Tibial nerve (tissue), 4 donors: Measurements from ENCODE around the gene FA2H. TPM values are rescaled to one million over a fixed set of nuclear protein-coding genes. Genes with fewer than 3 reads are reported as not detected.

ENCODE experiments used
- DNase-seq, 2 donors: peaks; one replicate each; pipeline ENCODE4 v3.0.0-alpha.2; 2019; ENCODE audit warnings: low spot score in 2 of 2
- H3K27ac ChIP-seq, 4 donors: fragments of 200-600 bp; sonication (generic) in 3 of 4; one replicate each; pipeline ENCODE4 v1.5.1; 2017 to 2019; ENCODE audit warnings: mild to moderate bottlenecking in 1 of 4
- H3K27me3 ChIP-seq, 2 donors: fragments of 200-600 bp; sonication (generic) in 1 of 2; one replicate each; pipeline versions ENCODE4 v1.5.1 to v1.6.0; 2017 to 2019
- H3K36me3 ChIP-seq, 3 donors: fragments of 200-600 bp; sonication (generic); one replicate each; pipeline ENCODE4 v1.5.1; 2018 to 2019
- H3K4me1 ChIP-seq, 4 donors: fragments of 200-600 bp; sonication (generic) in 3 of 4; one replicate each; pipeline ENCODE4 v1.5.1; 2017 to 2019
- H3K4me3 ChIP-seq, 4 donors: fragments of 200-600 bp; sonication (generic) in 3 of 4; one replicate each; pipeline ENCODE4 v1.5.1; 2017 to 2019; ENCODE audit warnings: mild to moderate bottlenecking in 1 of 4, moderate library complexity in 1 of 4
- H3K9me3 ChIP-seq, 4 donors: fragments of 200-600 bp; sonication (generic) in 3 of 4; one replicate each; pipeline ENCODE4 v1.5.1; 2017 to 2019
- CTCF ChIP-seq, 5 experiments: fragments of 200-600 bp in 3 of 5; fragments of 450-650 bp in 2 of 5; sonication (generic) in 3 of 5; IDR thresholded peaks; one replicate each; pipeline ENCODE4 v1.5.1; 2016 to 2019; ENCODE audit warnings: antibody characterized with exemption in 5 of 5, mild to moderate bottlenecking in 3 of 5, moderate library complexity in 2 of 5
- EP300 ChIP-seq, 2 donors: sonication (generic); formaldehyde crosslinking; IDR thresholded peaks; one replicate each; pipeline ENCODE4 v1.6.1; 2017; ENCODE audit warnings: antibody characterized with exemption in 2 of 2, mild to moderate bottlenecking in 1 of 2
- POLR2A ChIP-seq, 2 donors: fragments of 450-650 bp; IDR thresholded peaks; one replicate each; pipeline ENCODE4 v1.6.1; 2017; ENCODE audit warnings: antibody characterized with exemption in 2 of 2, mild to moderate bottlenecking in 2 of 2, moderate library complexity in 2 of 2
- WGBS, 2 donors: methylation state at CpG; one replicate each; pipeline ENCODE4 v1.1.5; 2018; 5-methylcytosine and 5-hydroxymethylcytosine counted together
- total RNA-seq, 4 donors: library from RNA; depleted of rRNA; stranded (reverse); fragments of >200 nt; gene quantifications; one replicate each; pipeline ENCODE4 v1.1.0, GENCODE V29; 2016

Gene FA2H
- total RNA-seq, 4 donors from 2014 or later, result 11.9 to 31.6 (median 21.6) TPM

DNA sequence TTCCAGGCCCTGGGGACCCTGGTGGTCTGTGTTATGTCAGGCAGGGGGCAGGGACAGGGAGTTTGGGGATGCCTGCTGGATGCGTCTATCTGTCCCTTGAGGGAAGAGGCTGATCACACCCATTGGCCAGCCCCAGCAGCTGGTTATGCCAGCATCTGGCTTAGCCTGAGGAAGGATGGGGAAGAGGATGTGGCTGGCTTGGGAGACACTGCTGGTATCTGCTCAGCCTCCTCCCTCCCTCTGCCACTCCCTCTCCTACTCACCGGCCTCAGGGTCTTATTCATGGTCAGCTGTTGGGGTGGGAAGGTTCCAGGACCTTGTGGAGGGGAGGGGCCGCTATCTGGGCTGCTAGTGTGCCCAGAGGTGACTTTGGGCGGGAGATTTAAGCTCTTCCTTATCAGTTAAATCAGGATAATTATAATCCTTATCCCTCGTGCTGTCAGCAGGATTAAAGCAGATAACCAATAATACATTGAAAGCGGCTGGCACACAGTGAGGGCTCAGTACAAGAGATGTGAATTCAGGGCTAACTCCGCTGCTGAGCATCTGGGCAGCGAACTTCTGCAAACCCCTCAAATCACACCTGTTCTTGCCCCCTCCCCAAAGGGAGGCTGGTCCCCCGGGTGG lies 38.0 kb downstream of the FA2H start:
- no peaks in the 10 kb centered on the region for H3K9me3 ChIP-seq
- H3K4me1 ChIP-seq, result peaks cover 0 to 55% (median 5%) of the 10 kb centered on the region in 4 donors
- H3K36me3 ChIP-seq, result no peaks in the 10 kb centered on the region
- H3K27me3 ChIP-seq, result no peaks in the 10 kb centered on the region
- 72 to 78% methylated on average over 9 of the region's 9 CpGs for WGBS, 2 donors
- TF ChIP-seq POLR2A (IDR thresholded peaks at IDR 0.05) (no peak), EP300 (IDR thresholded peaks at IDR 0.05) (no peak), CTCF (IDR thresholded peaks at IDR 0.05) (no peak)
- no peak overlapping the region for H3K4me3 ChIP-seq
- no peak for DNase-seq
- peak overlapping the region in 3 of 4 donors; percentile 10 to 93 (median 53) for H3K27ac ChIP-seq

DNA sequence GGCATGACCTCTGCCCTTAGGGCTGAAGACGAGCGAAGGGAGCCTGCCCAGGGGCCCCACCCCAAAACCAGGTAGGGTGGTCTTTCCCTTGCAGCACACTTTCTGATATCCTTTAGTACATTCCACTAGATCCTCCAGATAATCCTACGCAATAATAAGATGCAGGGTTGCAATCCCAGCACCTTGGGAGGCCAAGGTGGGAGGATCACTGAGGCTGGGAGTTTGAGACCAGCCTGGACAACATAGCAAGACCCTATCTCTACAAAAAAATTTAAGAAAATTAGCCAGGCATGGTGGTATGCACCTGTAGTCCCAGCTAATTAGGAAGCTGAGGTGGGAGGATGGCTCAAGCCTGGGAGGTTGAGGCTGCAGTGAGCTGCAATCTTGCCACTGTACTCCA lies 39.1 kb downstream of the FA2H start:
- Histone ChIP-seq H3K4me1 (peaks cover 0 to 44% (median 2%) of the 10 kb centered on the region in 4 donors), H3K36me3 (no peaks in the 10 kb centered on the region), H3K9me3 (no peaks in the 10 kb centered on the region), H3K27ac (peak overlapping the region in 3 of 4 donors; percentile 53 to 93 (median 58)), H3K4me3 (no peak overlapping the region), H3K27me3 (no peaks in the 10 kb centered on the region)
- TF ChIP-seq POLR2A (IDR thresholded peaks at IDR 0.05), result no peak
- TF ChIP-seq EP300 (IDR thresholded peaks at IDR 0.05), result no peak
- TF ChIP-seq CTCF (IDR thresholded peaks at IDR 0.05), result no peak
- DNase-seq, result no peak
- 80 to 100% methylated on average over 1 to 3 of the region's 3 CpGs for WGBS, 2 donors

GRCh38 chr16:74735162-74735452 lies 39.5 kb downstream of the FA2H start:
- no peaks in the 10 kb centered on the region for H3K9me3 ChIP-seq
- DNase-seq, result no peak
- H3K27ac ChIP-seq, result peak overlapping the region; percentile 42 to 93 (median 56)
- 46 to 66% methylated on average over 10 of the region's 10 CpGs for WGBS, 2 donors
- H3K4me1 ChIP-seq, result peaks cover 0 to 44% (median 2%) of the 10 kb centered on the region in 4 donors
- H3K36me3 ChIP-seq, result no peaks in the 10 kb centered on the region
- TF ChIP-seq CTCF (IDR thresholded peaks at IDR 0.05) (no peak), EP300 (IDR thresholded peaks at IDR 0.05) (no peak), POLR2A (IDR thresholded peaks at IDR 0.05) (no peak)
- no peaks in the 10 kb centered on the region for H3K27me3 ChIP-seq
- H3K4me3 ChIP-seq, result no peak overlapping the region

- TF ChIP-seq POLR2A (IDR thresholded peaks at IDR 0.05), result no peak
- TF ChIP-seq EP300 (IDR thresholded peaks at IDR 0.05), result peak in 1 of 2 donors; percentile 4
- no peak for TF ChIP-seq CTCF (IDR thresholded peaks at IDR 0.05)
Observed at GRCh38 chr16:74734361-74735161, 40.1 kb downstream of the FA2H start.

GRCh38 chr16:74732707-74733350 lies 41.8 kb downstream of the FA2H start:
- no peaks in the 10 kb centered on the region for H3K36me3 ChIP-seq
- TF ChIP-seq POLR2A (IDR thresholded peaks at IDR 0.05) (no peak), CTCF (IDR thresholded peaks at IDR 0.05) (no peak), EP300 (IDR thresholded peaks at IDR 0.05) (no peak)
- DNase-seq, result no peak
- no peaks in the 10 kb centered on the region for H3K9me3 ChIP-seq
- H3K27me3 ChIP-seq, result no peaks in the 10 kb centered on the region
- peaks cover 0 to 26% (median 2%) of the 10 kb centered on the region in 4 donors for H3K4me1 ChIP-seq
- peak overlapping the region in 2 of 4 donors; percentile 53 to 93 for H3K27ac ChIP-seq
- 88 to 92% methylated on average over 15 of the region's 15 CpGs for WGBS, 2 donors
- no peak overlapping the region for H3K4me3 ChIP-seq

More at GRCh38 chr16:74734361-74735161, 40.1 kb downstream of the FA2H start:
- Histone ChIP-seq H3K27ac (peak overlapping the region; percentile 42 to 93 (median 56)), H3K4me3 (no peak overlapping the region), H3K4me1 (peaks cover 0 to 42% (median 2%) of the 10 kb centered on the region in 4 donors), H3K9me3 (no peaks in the 10 kb centered on the region), H3K36me3 (no peaks in the 10 kb centered on the region), H3K27me3 (no peaks in the 10 kb centered on the region)
- DNase-seq, result no peak
- WGBS, 2 donors, result 35 to 41% methylated on average over 21 of the region's 21 CpGs
